ENCODE data around the gene CD300A. TPM values are rescaled to one million over a fixed set of nuclear protein-coding genes. Genes with fewer than 3 reads are reported as not detected.
"Not testable (repeated sequence)": the region's sequence is repeated elsewhere in the genome, so short reads cannot be mapped to it uniquely, and the experiment has no call there.

The CD300A gene
- total RNA-seq, 1 experiment from 2014 or later, result not detected

DNA sequence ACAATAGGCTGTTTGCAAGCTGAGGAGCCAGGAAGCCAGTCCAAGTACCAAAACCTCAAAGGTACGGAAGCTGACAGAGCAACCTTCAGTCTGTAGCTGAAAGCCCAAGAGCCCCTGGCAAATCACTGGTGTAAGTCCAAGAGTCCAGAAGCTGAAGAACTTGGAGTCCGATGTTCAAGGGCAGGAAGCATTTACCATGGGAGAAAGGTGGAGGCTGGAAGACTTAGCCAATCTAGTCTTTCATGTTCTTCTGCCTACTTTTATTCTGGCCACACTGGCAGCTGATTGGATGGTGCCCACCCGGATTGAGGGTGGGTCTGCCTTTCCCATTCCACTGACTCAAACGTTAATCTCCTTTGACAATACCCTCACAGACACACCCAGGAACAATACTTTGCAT, 49.5 kb downstream of the CD300A start:
- no peak for DNase-seq (ENCODE audit: unreplicated experiment)
- TF ChIP-seq, protein P1, sequence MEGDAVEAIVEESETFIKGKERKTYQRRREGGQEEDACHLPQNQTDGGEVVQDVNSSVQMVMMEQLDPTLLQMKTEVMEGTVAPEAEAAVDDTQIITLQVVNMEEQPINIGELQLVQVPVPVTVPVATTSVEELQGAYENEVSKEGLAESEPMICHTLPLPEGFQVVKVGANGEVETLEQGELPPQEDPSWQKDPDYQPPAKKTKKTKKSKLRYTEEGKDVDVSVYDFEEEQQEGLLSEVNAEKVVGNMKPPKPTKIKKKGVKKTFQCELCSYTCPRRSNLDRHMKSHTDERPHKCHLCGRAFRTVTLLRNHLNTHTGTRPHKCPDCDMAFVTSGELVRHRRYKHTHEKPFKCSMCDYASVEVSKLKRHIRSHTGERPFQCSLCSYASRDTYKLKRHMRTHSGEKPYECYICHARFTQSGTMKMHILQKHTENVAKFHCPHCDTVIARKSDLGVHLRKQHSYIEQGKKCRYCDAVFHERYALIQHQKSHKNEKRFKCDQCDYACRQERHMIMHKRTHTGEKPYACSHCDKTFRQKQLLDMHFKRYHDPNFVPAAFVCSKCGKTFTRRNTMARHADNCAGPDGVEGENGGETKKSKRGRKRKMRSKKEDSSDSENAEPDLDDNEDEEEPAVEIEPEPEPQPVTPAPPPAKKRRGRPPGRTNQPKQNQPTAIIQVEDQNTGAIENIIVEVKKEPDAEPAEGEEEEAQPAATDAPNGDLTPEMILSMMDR (IDR thresholded peaks at IDR 0.05; ENCODE audit: unreplicated experiment), result no peak
- no peak overlapping the region for H3K4me3 Mint-ChIP-seq (ENCODE audit: unreplicated experiment)
- H3K9me3 Mint-ChIP-seq (ENCODE audit: unreplicated experiment), result peaks cover 9% of the 10 kb centered on the region
- H3K27ac Mint-ChIP-seq (ENCODE audit: low read depth, unreplicated experiment), result no peak overlapping the region
- H3K36me3 Mint-ChIP-seq (ENCODE audit: insufficient read depth, unreplicated experiment), result peaks cover 19% of the 10 kb centered on the region
- intact Hi-C loops (cut with micrococcal nuclease), result no loop called here
- H3K4me1 Mint-ChIP-seq (ENCODE audit: insufficient read depth, unreplicated experiment), result peaks cover 9% of the 10 kb centered on the region
- H3K27me3 Mint-ChIP-seq (ENCODE audit: insufficient read depth, unreplicated experiment), result no peaks in the 10 kb centered on the region
- ChIA-PET POLR2A (interaction anchor here (1.2 kb wide), 1 partner anchor 12 kb away, joined by 4 read pairs; no protein-coding TSS in a partner anchor), CTCF (interaction anchor here (0.6 kb wide), 1 partner anchor 303 kb away, joined by 5 read pairs; no protein-coding TSS in a partner anchor)
- no TSS peak for BruUV-seq (replicated peaks)

DNA sequence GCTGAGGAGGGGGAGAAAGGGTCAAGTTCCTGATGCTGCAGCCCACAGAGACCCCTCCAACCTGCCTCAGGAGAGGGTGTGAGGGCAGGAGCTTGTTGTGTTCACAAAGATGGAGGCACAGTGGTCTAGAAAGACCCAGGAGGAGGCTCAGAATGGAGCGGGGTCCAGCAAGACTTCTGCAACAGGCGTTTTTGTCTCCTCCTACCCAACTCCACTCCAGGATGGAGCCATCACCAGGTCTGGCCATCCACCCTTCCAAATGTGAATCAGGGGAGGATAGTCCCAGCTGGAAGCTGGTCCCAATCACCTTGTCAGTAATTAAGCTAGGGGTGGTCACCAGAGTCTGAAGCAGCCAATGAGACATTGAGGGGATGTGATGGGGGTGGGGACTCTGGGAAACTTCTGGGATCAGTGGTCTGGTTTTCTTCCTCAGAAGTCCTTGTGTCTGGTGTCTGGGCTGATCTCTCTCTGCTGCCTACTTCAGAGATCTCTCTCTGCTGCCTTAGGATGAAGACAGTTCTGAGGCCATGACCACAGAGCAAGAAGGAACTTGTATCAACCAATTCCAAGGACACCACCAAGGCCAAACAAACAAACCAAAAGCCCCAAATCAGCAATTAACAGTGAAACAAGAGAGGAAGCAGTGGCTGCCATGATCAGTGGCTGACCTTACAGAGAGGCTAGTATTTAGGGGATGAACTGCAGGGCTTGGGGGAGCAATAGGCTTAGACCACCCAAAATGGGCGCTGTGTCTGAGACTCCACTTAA, 50.3 kb downstream of the CD300A start:
- Mint-ChIP-seq H3K9me3 (ENCODE audit: unreplicated experiment) (peaks cover 9% of the 10 kb centered on the region), H3K4me3 (ENCODE audit: unreplicated experiment) (no peak overlapping the region), H3K27me3 (ENCODE audit: insufficient read depth, unreplicated experiment) (no peaks in the 10 kb centered on the region), H3K36me3 (ENCODE audit: insufficient read depth, unreplicated experiment) (peaks cover 19% of the 10 kb centered on the region), H3K4me1 (ENCODE audit: insufficient read depth, unreplicated experiment) (peaks cover 10% of the 10 kb centered on the region), H3K27ac (ENCODE audit: low read depth, unreplicated experiment) (no peak overlapping the region)
- BruUV-seq (replicated peaks), result no TSS peak
- ChIA-PET CTCF (no interaction called here), POLR2A (no interaction called here)
- no peak for DNase-seq (ENCODE audit: unreplicated experiment)
- TF ChIP-seq, protein P1 (IDR thresholded peaks at IDR 0.05; ENCODE audit: unreplicated experiment), result no peak
- intact Hi-C loops (cut with micrococcal nuclease), result no loop called here

DNA sequence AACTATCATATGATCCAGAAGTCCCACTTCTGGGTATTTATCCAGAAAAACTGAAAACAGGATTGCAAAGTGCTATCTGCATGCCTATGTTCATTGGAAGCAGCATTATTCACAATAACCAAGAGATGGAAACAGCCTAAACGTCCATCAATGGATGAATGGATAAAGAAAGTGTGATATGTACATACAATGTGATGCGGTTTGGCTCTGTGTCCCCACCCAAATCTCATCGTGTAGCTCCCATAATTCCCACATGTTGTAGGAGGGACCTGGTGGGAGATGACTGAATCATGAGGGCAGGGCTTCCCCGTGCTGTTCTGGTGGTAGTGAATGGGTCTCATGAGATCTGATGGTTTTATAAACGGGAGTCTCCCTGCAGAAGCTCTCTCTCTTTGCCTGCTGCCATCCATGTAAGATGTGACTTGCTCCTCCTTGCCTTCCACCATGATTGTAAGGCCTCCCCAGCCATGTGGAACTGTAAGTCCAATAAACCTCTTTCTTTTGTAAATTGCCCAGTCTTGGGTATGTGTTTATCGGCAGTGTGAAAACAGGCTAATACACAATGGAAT, 52.1 kb downstream of the CD300A start:
- ChIA-PET CTCF (interaction anchor here (0.6 to 0.9 kb wide), 2 partner anchors 13 to 79 kb away, joined by 3 read pairs; no protein-coding TSS in a partner anchor), POLR2A (interaction anchor here (1.2 kb wide), 1 partner anchor 9 kb away, joined by 3 read pairs; no protein-coding TSS in a partner anchor)
- Mint-ChIP-seq H3K27me3 (ENCODE audit: insufficient read depth, unreplicated experiment) (peaks cover 13% of the 10 kb centered on the region), H3K36me3 (ENCODE audit: insufficient read depth, unreplicated experiment) (peaks cover 19% of the 10 kb centered on the region)
- DNase-seq (ENCODE audit: unreplicated experiment); BruUV-seq (replicated peaks); H3K27ac Mint-ChIP-seq (ENCODE audit: low read depth, unreplicated experiment); H3K4me3 Mint-ChIP-seq (ENCODE audit: unreplicated experiment); H3K4me1 Mint-ChIP-seq (ENCODE audit: insufficient read depth, unreplicated experiment); intact Hi-C loops (cut with micrococcal nuclease); H3K9me3 Mint-ChIP-seq (ENCODE audit: unreplicated experiment): not testable (repeated sequence)

DNA sequence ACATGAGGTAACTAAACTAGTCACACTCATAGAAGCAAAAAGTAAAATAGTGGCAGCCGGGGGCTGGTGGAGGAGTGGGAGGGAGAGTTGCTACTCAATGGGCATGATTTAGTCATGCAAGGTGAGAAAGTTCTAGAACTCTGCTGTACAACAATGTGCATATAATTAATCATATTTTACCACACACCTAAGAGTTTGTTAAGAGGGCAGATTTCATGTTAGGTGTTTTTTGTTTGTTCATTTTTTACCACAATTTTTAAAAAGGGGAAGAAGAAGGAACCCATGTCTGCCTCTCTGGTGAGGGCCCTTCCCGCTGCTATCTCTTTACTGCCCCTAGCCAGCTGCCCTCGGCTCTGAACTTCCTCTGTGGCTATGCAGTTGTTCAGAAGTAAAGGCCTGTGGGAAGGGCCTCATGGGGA, 53.6 kb downstream of the CD300A start:
- intact Hi-C loops (cut with micrococcal nuclease), result no loop called here
- ChIA-PET CTCF (interaction anchor here (1.8 kb wide), 1 partner anchor 12 kb away, joined by 4 read pairs; no protein-coding TSS in a partner anchor), POLR2A (interaction anchor here (0.9 to 1.2 kb wide), 2 partner anchors 8 to 47 kb away, joined by 3 to 5 read pairs; partner anchors contain the start of gene CD300H)
- BruUV-seq (replicated peaks), result no TSS peak
- Mint-ChIP-seq H3K27ac (ENCODE audit: low read depth, unreplicated experiment) (no peak overlapping the region), H3K27me3 (ENCODE audit: insufficient read depth, unreplicated experiment) (peaks cover 27% of the 10 kb centered on the region), H3K9me3 (ENCODE audit: unreplicated experiment) (no peaks in the 10 kb centered on the region), H3K36me3 (ENCODE audit: insufficient read depth, unreplicated experiment) (peaks cover 5% of the 10 kb centered on the region), H3K4me1 (ENCODE audit: insufficient read depth, unreplicated experiment) (peaks cover 5% of the 10 kb centered on the region), H3K4me3 (ENCODE audit: unreplicated experiment) (no peak overlapping the region)
- DNase-seq (ENCODE audit: unreplicated experiment), result no peak
- TF ChIP-seq, protein P1 (IDR thresholded peaks at IDR 0.05; ENCODE audit: unreplicated experiment), result no peak
